H1 (cell line): ENCODE results near the gene HADHA. TPM values are rescaled to one million over a fixed set of nuclear protein-coding genes. Genes with fewer than 3 reads are reported as not detected.

ENCODE experiments used
- CTCF ChIA-PET: fragments of 300-600 bp; sonication (Branson Sonifier 250); formaldehyde crosslinking; loops from one replicate; lab custom pipeline; 2021; ENCODE audit not compliant: partially characterized antibody; lab: Charles Lee
- POLR2A ChIA-PET: fragments of 300-600 bp; sonication (Branson Sonifier 250); formaldehyde crosslinking; loops from one replicate; lab custom pipeline; 2021; ENCODE audit warnings: inconsistent platforms; ENCODE audit not compliant: partially characterized antibody; lab: Charles Lee
- DNase-seq, 2 experiments: peaks; one replicate each; pipeline versions ENCODE4 v3.0.0 to v3.0.0-alpha.2; 2010 to 2022; ENCODE audit warnings: low spot score in 2 of 2, low read depth in 1 of 2, mixed read lengths in 1 of 2
- FAIRE-seq: peaks from 2 replicates; lab custom pipeline; 2011; peaks lifted over from hg19 to GRCh38; lab: Jason Lieb, UNC
- H2AFZ ChIP-seq: 2 replicates; pipeline ENCODE4 v1.8.1; 2012; ENCODE audit warnings: low read length, inconsistent platforms
- H2AK5ac ChIP-seq: 2 replicates; pipeline ENCODE4 v1.6.1; 2013; ENCODE audit warnings: low read depth, low read length
- H2BK120ac ChIP-seq: replicated peaks from 2 replicates; pipeline ENCODE3; 2013; ENCODE audit warnings: low read depth, low read length, inconsistent platforms
- H2BK12ac ChIP-seq: 2 replicates; pipeline ENCODE4 v1.6.1; 2013; ENCODE audit warnings: low read depth, low read length
- H2BK15ac ChIP-seq: 2 replicates; pipeline ENCODE4 v1.6.1; 2013; ENCODE audit warnings: low read length
- H2BK20ac ChIP-seq: 2 replicates; pipeline ENCODE4 v1.6.1; 2013; ENCODE audit warnings: low read length
- H2BK5ac ChIP-seq: 2 replicates; pipeline ENCODE4 v1.6.1; 2013; ENCODE audit warnings: low read depth, low read length
- H3K14ac ChIP-seq: 2 replicates; pipeline ENCODE4 v1.6.1; 2013; ENCODE audit warnings: inconsistent platforms; ENCODE audit not compliant: insufficient read length
- H3K18ac ChIP-seq: 2 replicates; pipeline ENCODE4 v1.6.1; 2013; ENCODE audit warnings: low read length; ENCODE audit errors: extremely low read depth
- H3K23ac ChIP-seq: 2 replicates; pipeline ENCODE4 v1.6.1; 2013; ENCODE audit warnings: inconsistent platforms; ENCODE audit not compliant: insufficient read length
- H3K23me2 ChIP-seq: 2 replicates; pipeline ENCODE4 v1.6.1; 2013; ENCODE audit warnings: low read depth, low read length
- H3K27ac ChIP-seq: 2 replicates; pipeline ENCODE4 v1.6.1; 2011; ENCODE audit warnings: low read depth, low read length, inconsistent platforms
- H3K27me3 ChIP-seq, 4 experiments: replicated peaks in 1 of 4; 1 replicate in 1 of 4; 2 replicates in 3 of 4; pipeline versions ENCODE4 v1.6.1 to v1.8.1; 2011 to 2013; ENCODE audit warnings: low read length in 3 of 4, mild to moderate bottlenecking in 3 of 4, inconsistent platforms in 2 of 4, mixed read lengths in 2 of 4, moderate library complexity in 1 of 4; ENCODE audit not compliant: control insufficient read depth in 3 of 4, insufficient read depth in 3 of 4; ENCODE audit errors: extremely low read depth in 1 of 4
- H3K36me3 ChIP-seq, 4 experiments: 2 replicates each; pipeline versions ENCODE4 v1.6.1 to v1.8.1; 2011 to 2013; ENCODE audit warnings: mild to moderate bottlenecking in 4 of 4, low read length in 3 of 4, moderate library complexity in 2 of 4, control low read depth in 1 of 4, inconsistent platforms in 1 of 4; ENCODE audit not compliant: insufficient read depth in 4 of 4, control insufficient read depth in 2 of 4
- H3K4ac ChIP-seq: replicated peaks from 2 replicates; pipeline ENCODE3; 2013; ENCODE audit warnings: low read length, low read depth, mixed read lengths, inconsistent platforms; ENCODE audit not compliant: insufficient read length
- H3K4me1 ChIP-seq, 4 experiments: replicated peaks in 1 of 4; 1 replicate in 1 of 4; 2 replicates in 3 of 4; pipeline versions ENCODE4 v1.6.1 to v1.8.1; 2011 to 2013; ENCODE audit warnings: low read length in 3 of 4, inconsistent platforms in 2 of 4, mixed read lengths in 1 of 4; ENCODE audit not compliant: insufficient read depth in 4 of 4, control insufficient read depth in 3 of 4
- H3K4me2 ChIP-seq, 2 experiments: 2 replicates each; pipeline versions ENCODE4 v1.6.1 to v1.8.1; 2011 to 2013; ENCODE audit warnings: low read depth in 2 of 2, low read length in 2 of 2, control low read depth in 1 of 2, inconsistent platforms in 1 of 2, mild to moderate bottlenecking in 1 of 2; ENCODE audit not compliant: insufficient read depth in 1 of 2
- H3K4me3 ChIP-seq, 4 experiments: fragments of 200-600, 300-600 bp in 1 of 4; sonication (generic), shearing (Covaris generic), sonication (Bioruptor Twin) in 1 of 4; 2 replicates each; pipeline versions ENCODE4 v1.5.1 to v1.8.1; 2011 to 2016; ENCODE audit warnings: low read length in 4 of 4, low read depth in 3 of 4, control low read depth in 2 of 4, inconsistent platforms in 2 of 4, mild to moderate bottlenecking in 2 of 4, mixed read lengths in 1 of 4, moderate library complexity in 1 of 4; ENCODE audit not compliant: insufficient read depth in 2 of 4; ENCODE audit errors: extremely low read depth in 1 of 4
- H3K56ac ChIP-seq: replicated peaks from 2 replicates; pipeline ENCODE3; 2013; ENCODE audit warnings: low read depth, mild to moderate bottlenecking, mixed read lengths, low read length, inconsistent platforms; ENCODE audit not compliant: insufficient read length
- H3K79me1 ChIP-seq: 2 replicates; pipeline ENCODE4 v1.6.1; 2013; ENCODE audit warnings: low read depth, low read length, control low read depth
- H3K79me2 ChIP-seq, 2 experiments: 2 replicates each; pipeline versions ENCODE4 v1.6.1 to v1.8.1; 2012 to 2013; ENCODE audit warnings: low read length in 2 of 2, mild to moderate bottlenecking in 2 of 2, inconsistent platforms in 1 of 2; ENCODE audit not compliant: insufficient read depth in 2 of 2, control insufficient read depth in 1 of 2
- H3K9ac ChIP-seq, 4 experiments: replicated peaks in 1 of 4; 1 replicate in 1 of 4; 2 replicates in 3 of 4; pipeline versions ENCODE4 v1.6.1 to v1.8.1; 2011 to 2013; ENCODE audit warnings: low read depth in 3 of 4, low read length in 3 of 4, control low read depth in 2 of 4, mild to moderate bottlenecking in 2 of 4, moderate library complexity in 2 of 4, inconsistent platforms in 1 of 4; ENCODE audit errors: extremely low read depth in 1 of 4
- H3K9me3 ChIP-seq, 2 experiments: 2 replicates each; pipeline versions ENCODE4 v1.6.1 to v1.8.1; 2012 to 2013; ENCODE audit warnings: mild to moderate bottlenecking in 2 of 2, moderate library complexity in 2 of 2, control low read depth in 1 of 2, inconsistent platforms in 1 of 2, low read depth in 1 of 2, low read length in 1 of 2, mixed read lengths in 1 of 2; ENCODE audit not compliant: insufficient read depth in 2 of 2
- H4K20me1 ChIP-seq, 2 experiments: replicated peaks in 1 of 2; 2 replicates each; pipeline versions ENCODE3 to v1.8.1; 2011 to 2013; ENCODE audit warnings: inconsistent platforms in 2 of 2, low read length in 2 of 2, mild to moderate bottlenecking in 1 of 2; ENCODE audit not compliant: insufficient read depth in 2 of 2, control insufficient read depth in 1 of 2
- H4K5ac ChIP-seq: 2 replicates; pipeline ENCODE4 v1.6.1; 2013; ENCODE audit warnings: low read length, low read depth, mixed read lengths, inconsistent platforms; ENCODE audit not compliant: insufficient read length
- H4K8ac ChIP-seq: 2 replicates; pipeline ENCODE4 v1.8.0; 2013; ENCODE audit warnings: mild to moderate bottlenecking, moderate library complexity, low read length, inconsistent platforms; ENCODE audit not compliant: insufficient read depth; ENCODE audit errors: extremely low read depth
- H4K91ac ChIP-seq: replicated peaks from 2 replicates; pipeline ENCODE3; 2013; ENCODE audit warnings: low read length, mixed read lengths, inconsistent platforms; ENCODE audit not compliant: insufficient read length
- POLR2AphosphoS5 ChIP-seq: IDR thresholded peaks from 2 replicates; pipeline ENCODE4 v1.6.1; 2011; ENCODE audit warnings: low read depth, low read length
- RAD21 ChIP-seq, 2 experiments: IDR thresholded peaks in 1 of 2; conservative IDR thresholded peaks in 1 of 2; 2 replicates each; pipeline ENCODE4 v1.6.1; 2011; ENCODE audit warnings: low read depth in 2 of 2, low read length in 2 of 2, improper control_type of control experiment in 1 of 2, inconsistent platforms in 1 of 2, mild to moderate bottlenecking in 1 of 2, moderate library complexity in 1 of 2
- ZNF274 ChIP-seq: IDR thresholded peaks from 2 replicates; pipeline ENCODE4 v1.7.0; 2012; ENCODE audit warnings: low read length, borderline replicate concordance; ENCODE audit errors: extremely low read depth
- WGBS, 2 experiments: shearing (Covaris generic) in 1 of 2; methylation state at CpG; one replicate each; pipeline versions ENCODE4 v1.1.6 to v1.1.7; 2013 to 2015; ENCODE audit warnings: low lambda C conversion rate in 2 of 2, mixed read lengths in 2 of 2, inconsistent platforms in 1 of 2, low coverage in 1 of 2, missing lambda C conversion rate in 1 of 2; ENCODE audit not compliant: insufficient replicate concordance in 2 of 2, insufficient coverage in 1 of 2, insufficient read length in 1 of 2; ENCODE audit errors: extremely low coverage in 1 of 2, missing lambda C conversion rate in 1 of 2; 5-methylcytosine and 5-hydroxymethylcytosine counted together
- polyA plus RNA-seq, 7 experiments: library from polyadenylated mRNA; depleted of rRNA in 3 of 7; stranded (reverse) in 5 of 7; unstranded in 2 of 7; fragments of >200 nt in 5 of 7; fragments of 200-250 nt in 2 of 7; gene quantifications; 1 replicate in 5 of 7; 2 replicates in 1 of 7; 4 replicates in 1 of 7; pipeline versions ENCODE4 v1.2.1 to v1.2.3, GENCODE V29; 2011 to 2013; ENCODE audit warnings: missing spikeins in 2 of 7, mixed read lengths in 2 of 7
- total RNA-seq: library from RNA; stranded (reverse); fragmentation: NEBNext Ultra II Directional; extraction: Animal tissue kit (Norgen Biotek cat#: 25700); gene quantifications from 2 replicates; pipeline ENCODE4 v1.2.1, GENCODE V29; 2021
- TF ChIP-seq, protein P1 (sequence below), 3 experiments: IDR thresholded peaks; 1 replicate in 2 of 3; 2 replicates in 1 of 3; pipeline versions ENCODE4 v1.5.1 to v1.6.1; 2011; ENCODE audit warnings: low read length in 3 of 3, mild to moderate bottlenecking in 3 of 3, inconsistent platforms in 2 of 3, low read depth in 1 of 3, moderate library complexity in 1 of 3; ENCODE audit not compliant: insufficient read depth in 1 of 3; ENCODE audit errors: control extremely low read depth in 1 of 3
- TF ChIP-seq, protein P2 (sequence below): IDR thresholded peaks from 2 replicates; pipeline ENCODE4 v1.6.1; 2012; ENCODE audit warnings: inconsistent platforms

HADHA gene
- total and polyA plus RNA-seq, 2 of the 8 experiments (the other 6 are each of a cell fraction or from before 2014, with no cell fraction given): 64.6 to 131 TPM

DNA sequence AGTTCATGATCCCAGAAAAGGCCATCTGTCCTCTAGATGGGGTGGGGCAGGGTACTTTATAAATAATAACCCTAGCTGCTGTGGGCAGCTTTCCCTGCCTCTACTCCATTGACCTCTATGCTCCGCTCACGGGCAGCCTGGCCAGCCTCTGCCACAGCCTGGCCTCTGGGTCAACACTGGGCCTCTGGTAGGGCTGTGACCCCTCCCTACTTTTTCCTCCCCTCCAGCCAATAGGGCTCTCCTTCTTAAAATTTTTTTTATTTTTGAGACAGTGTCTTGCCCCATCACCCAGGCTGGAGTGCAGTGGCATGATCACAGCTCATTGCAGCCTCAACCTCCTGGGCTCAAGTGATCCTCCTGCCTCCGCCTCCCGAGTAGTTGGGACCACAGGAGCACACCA is 75.6 kb downstream of the HADHA start:
- no peaks in the 10 kb centered on the region for H3K36me3 ChIP-seq
- CTCF ChIA-PET: interaction anchor here (0.8 to 4.2 kb wide), 4 partner anchors 14 to 81 kb away, joined by 3 to 16 read pairs (median 4); no protein-coding TSS in a partner anchor

More for the DNA sequence above, 75.6 kb downstream of the HADHA start:
- Histone ChIP-seq H2BK5ac (no peak overlapping the region), H3K79me2 (no peaks in the 10 kb centered on the region), H2BK20ac (no peak overlapping the region), H4K5ac (no peak overlapping the region), H3K14ac (no peak overlapping the region), H2BK15ac (no peak overlapping the region), H3K4me1 (no peaks in the 10 kb centered on the region), H3K56ac (no peak overlapping the region), H3K23me2 (peaks cover 3% of the 10 kb centered on the region; the same call in 1 of the 2 replicates), H4K20me1 (peaks cover 0 to 1% of the 10 kb centered on the region in 2 experiments), H2AFZ (no peak overlapping the region), H3K9ac (no peak overlapping the region), H3K4ac (no peak overlapping the region), H2BK120ac (no peak overlapping the region)
- TF ChIP-seq, protein P1, sequence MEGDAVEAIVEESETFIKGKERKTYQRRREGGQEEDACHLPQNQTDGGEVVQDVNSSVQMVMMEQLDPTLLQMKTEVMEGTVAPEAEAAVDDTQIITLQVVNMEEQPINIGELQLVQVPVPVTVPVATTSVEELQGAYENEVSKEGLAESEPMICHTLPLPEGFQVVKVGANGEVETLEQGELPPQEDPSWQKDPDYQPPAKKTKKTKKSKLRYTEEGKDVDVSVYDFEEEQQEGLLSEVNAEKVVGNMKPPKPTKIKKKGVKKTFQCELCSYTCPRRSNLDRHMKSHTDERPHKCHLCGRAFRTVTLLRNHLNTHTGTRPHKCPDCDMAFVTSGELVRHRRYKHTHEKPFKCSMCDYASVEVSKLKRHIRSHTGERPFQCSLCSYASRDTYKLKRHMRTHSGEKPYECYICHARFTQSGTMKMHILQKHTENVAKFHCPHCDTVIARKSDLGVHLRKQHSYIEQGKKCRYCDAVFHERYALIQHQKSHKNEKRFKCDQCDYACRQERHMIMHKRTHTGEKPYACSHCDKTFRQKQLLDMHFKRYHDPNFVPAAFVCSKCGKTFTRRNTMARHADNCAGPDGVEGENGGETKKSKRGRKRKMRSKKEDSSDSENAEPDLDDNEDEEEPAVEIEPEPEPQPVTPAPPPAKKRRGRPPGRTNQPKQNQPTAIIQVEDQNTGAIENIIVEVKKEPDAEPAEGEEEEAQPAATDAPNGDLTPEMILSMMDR (IDR thresholded peaks at IDR 0.05; ENCODE audit: control extremely low read depth in 1 of 3, insufficient read depth in 1 of 3, low read depth in 1 of 3, low read length in 3 of 3): no peak
- no peak for TF ChIP-seq POLR2AphosphoS5
- TF ChIP-seq, protein P2, sequence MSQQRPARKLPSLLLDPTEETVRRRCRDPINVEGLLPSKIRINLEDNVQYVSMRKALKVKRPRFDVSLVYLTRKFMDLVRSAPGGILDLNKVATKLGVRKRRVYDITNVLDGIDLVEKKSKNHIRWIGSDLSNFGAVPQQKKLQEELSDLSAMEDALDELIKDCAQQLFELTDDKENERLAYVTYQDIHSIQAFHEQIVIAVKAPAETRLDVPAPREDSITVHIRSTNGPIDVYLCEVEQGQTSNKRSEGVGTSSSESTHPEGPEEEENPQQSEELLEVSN: no peak
- no peak for TF ChIP-seq ZNF274
- no peak for TF ChIP-seq RAD21 (IDR thresholded peaks at IDR 0.05 in 1 of 2, conservative IDR thresholded peaks at IDR 0.05 in 1 of 2; ENCODE audit: low read depth in 2 of 2, low read length in 2 of 2)
- TF ChIP-seq, all 59 proteins: peak for 0
- no peaks in the 10 kb centered on the region for H3K9me3 ChIP-seq
- no peak overlapping the region for H3K27ac ChIP-seq
- H3K79me1 ChIP-seq: no peaks in the 10 kb centered on the region
- no peak overlapping the region for H4K91ac ChIP-seq
- H3K27me3 ChIP-seq: peaks cover 0 to 2% (median 0%) of the 10 kb centered on the region in 4 experiments; a peak in 2 of 7 replicates
- no peak overlapping the region for H2BK12ac ChIP-seq
- DNase-seq (no peak), FAIRE-seq (no peak)
- H2AK5ac ChIP-seq: no peak overlapping the region
- WGBS, 2 experiments: 83% methylated on average over 4 of the region's 4 CpGs; no CpG with 5 or more reads in 1 of the 2 experiments
- H4K8ac ChIP-seq: no peak overlapping the region
- H3K4me3 ChIP-seq: no peak overlapping the region
- H3K23ac ChIP-seq: no peak overlapping the region
- H3K18ac ChIP-seq: no peak overlapping the region
- H3K4me2 ChIP-seq: no peak overlapping the region
- POLR2A ChIA-PET: interaction anchor here (1.8 kb wide), 1 partner anchor 16 kb away, joined by 8 read pairs; no protein-coding TSS in a partner anchor
